AG09309 (cell line): ENCODE measurements around the gene FRMD4A.

Experiments
- DNase-seq: peaks from one replicate; pipeline ENCODE4 v3.0.0-alpha.2; 2010; ENCODE audit warnings: low read depth
- H3K4me3 ChIP-seq: 2 replicates; pipeline ENCODE4 v1.5.1; 2011; ENCODE audit warnings: mild to moderate bottlenecking, low read depth, low read length, moderate library complexity; ENCODE audit not compliant: control insufficient read depth
- CTCF ChIP-seq: IDR thresholded peaks from 2 replicates; pipeline ENCODE4 v1.5.1; 2011; ENCODE audit warnings: mild to moderate bottlenecking, low read depth, low read length, inconsistent platforms; ENCODE audit not compliant: insufficient read depth, control insufficient read depth; ENCODE audit errors: missing control alignments

The FRMD4A gene

GRCh38 chr10:13651969-13652720 lies 678.6 kb downstream of the FRMD4A start:
- H3K4me3 ChIP-seq: no peak overlapping the region
- no peak for TF ChIP-seq CTCF
- no peak for DNase-seq

- no peak for TF ChIP-seq CTCF
- no peak for DNase-seq
- H3K4me3 ChIP-seq: no peak overlapping the region
Measured at GRCh38 chr10:13650961-13651360, 679.8 kb downstream of the FRMD4A start.

GRCh38 chr10:13649844-13650520 lies 680.7 kb downstream of the FRMD4A start:
- no peak for TF ChIP-seq CTCF
- no peak for DNase-seq
- no peak overlapping the region for H3K4me3 ChIP-seq

- TF ChIP-seq CTCF: no peak
- no peak overlapping the region for H3K4me3 ChIP-seq
Measured at GRCh38 chr10:13648425-13648824, 682.3 kb downstream of the FRMD4A start.

GRCh38 chr10:13644866-13645265 lies 685.9 kb downstream of the FRMD4A start:
- no peak for DNase-seq
- no peak for TF ChIP-seq CTCF
- no peak overlapping the region for H3K4me3 ChIP-seq

More at GRCh38 chr10:13648425-13648824, 682.3 kb downstream of the FRMD4A start:
- no peak for DNase-seq

- TF ChIP-seq CTCF: no peak
- DNase-seq: no peak
- no peak overlapping the region for H3K4me3 ChIP-seq
Measured at GRCh38 chr10:13643016-13643415, 687.7 kb downstream of the FRMD4A start.
